HG02852 (cell line): ENCODE data around the gene AOPEP.

Experiments used
- ATAC-seq: cut with Tn5 transposase; IDR thresholded peaks from one replicate; pipeline ENCODE4 v1.9.1; 2021; ENCODE audit warnings: mild to moderate bottlenecking, moderate library complexity; ENCODE audit not compliant: unreplicated experiment

AOPEP gene

DNA sequence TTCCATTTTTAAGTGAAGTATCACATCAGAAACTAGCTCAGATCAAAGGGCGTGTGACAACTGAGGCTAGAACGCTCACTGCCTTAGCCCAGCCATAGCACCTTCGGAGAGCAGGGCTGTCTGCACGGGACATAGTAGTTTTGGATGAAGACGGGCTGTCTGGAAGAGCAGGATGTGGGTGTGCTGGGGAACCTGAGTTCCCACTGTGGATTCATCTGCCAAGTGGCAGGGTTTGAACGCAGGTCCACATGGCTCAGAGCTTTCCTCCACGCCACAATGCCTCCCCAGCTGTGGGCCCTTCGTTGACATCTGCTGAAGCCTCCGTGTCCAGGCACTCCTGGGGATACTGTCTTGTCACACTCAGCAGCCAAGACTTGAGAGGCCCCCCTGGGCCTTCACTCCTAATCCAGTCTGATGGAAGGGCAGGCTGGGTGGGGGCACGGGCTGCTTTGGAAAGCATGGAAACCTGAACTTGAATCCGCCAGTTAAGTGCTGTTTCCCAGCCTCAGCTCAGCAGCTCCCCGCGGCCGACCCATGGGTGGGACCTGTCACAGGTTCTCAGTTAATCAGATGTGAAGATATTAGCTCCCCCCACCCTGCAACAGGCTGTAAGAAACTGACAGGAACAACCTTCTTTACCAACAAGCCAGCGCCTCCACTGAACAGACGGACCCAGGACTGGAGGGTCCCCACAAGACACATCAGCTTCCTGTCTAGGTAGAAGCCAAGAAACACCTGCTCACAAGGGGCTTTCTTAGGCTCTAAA lies 362.9 kb downstream of the AOPEP start:
- ATAC-seq = no peak

DNA sequence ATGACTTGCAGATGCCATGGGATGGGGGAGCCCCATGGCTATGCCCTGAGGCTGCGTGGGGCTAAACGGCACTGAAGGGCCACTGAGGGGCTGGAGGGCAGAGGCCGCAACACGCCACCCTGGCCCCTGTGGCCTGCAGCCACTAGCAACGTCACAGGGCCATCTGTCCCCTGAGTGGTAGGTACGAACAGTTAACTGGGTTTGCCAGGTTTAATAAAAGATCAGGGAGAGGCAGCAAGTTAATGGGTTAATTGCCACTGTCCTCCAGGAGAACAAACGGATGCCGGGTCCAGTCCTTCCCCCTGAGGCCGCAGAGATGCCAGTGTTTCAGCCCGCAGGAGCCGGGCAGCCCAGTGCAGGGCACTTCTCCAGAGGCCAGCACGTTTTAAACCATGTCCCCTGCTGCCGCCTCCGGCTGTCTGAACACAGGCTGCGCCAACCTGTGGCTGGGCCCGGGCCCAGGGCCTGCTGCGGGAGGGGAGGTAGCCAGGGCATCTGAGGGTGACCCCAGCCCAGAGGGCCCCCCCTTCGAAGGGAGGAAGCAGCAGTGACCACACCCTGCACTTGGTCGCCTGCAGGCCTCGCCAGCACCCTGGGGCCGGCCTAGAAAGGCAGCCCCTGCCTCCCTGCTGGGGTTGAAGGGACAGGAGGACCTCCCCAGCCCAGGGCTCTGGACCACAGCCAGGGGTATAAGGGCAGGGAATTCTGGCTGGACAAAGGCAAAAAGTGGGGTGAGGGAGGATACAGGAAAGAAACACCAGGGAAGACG lies 363.7 kb downstream of the AOPEP start:
- ATAC-seq = no peak

- ATAC-seq = no peak
These were observed 364.5 kb downstream of the AOPEP start for GRCh38 chr9:95090871-95091577.

DNA sequence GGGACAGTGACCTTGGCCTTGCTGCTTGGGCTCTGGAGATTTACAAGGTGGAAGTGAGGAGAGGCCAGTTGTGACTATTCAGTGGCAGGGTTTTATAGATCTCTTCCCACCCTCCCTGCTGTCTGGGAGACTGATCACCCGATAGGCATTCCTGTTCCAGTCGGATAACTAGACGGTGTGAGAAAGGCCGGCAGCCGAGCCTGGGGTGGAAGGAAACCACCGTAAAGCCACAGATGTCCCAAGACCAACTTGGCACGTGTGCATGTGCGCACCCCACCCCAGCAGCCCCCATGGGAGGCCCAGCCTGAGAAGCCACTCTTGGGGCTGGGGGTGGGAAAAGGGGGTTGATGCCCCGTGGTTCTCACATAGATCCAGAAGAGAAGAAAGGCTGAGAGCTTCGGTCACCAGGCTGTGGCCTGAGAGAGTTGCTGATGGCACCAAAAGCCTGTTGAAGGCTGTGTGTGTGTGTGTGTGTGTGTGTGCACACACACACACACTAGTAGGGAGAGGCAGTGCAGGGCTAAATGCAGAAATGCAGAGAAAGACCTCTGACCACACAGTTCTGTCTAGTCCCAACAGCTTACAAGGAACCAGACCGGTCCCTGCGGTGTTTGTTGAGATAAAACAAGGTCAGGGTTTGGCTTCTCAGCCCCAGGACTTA lies 365.2 kb downstream of the AOPEP start:
- ATAC-seq = no peak

DNA sequence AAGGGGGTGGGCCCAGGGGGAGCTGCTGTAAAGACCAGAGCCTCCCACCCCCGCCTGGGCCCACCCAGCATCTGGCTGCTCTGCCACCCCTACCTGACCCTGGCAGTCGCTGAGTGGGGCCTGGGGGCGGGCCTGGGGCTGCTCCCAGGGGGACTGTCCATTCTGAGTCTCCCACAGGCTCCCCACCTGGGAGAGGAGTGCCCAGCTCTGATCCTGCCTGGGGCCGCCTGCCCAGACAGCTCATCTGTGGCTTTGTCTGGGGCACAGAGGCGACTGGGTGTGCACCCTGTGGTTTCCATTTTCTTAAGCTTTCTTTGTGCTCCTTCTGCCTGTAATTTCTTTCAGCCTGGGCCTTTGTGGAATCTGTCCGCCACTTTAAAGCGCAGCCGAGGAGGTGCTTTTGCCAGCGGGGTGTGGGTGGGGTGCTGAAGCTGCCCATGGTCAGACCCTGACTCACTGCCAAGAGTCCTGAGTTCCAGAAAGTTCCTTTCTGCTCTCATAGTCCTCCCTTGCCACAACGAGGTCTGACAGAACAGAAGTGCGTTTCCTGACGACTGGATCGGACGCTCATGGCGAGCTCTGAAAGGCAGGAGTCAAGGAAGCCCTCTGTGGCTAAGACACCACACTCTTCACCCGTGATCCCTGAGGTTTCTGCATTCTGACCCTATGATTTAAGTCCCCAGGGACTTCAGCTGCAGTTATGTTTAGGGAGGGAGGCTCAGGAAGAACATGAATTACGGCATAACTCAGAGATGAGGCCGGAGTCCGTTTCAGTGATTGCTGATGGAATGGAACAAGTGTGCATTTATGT lies 366.0 kb downstream of the AOPEP start:
- no peak for ATAC-seq

DNA sequence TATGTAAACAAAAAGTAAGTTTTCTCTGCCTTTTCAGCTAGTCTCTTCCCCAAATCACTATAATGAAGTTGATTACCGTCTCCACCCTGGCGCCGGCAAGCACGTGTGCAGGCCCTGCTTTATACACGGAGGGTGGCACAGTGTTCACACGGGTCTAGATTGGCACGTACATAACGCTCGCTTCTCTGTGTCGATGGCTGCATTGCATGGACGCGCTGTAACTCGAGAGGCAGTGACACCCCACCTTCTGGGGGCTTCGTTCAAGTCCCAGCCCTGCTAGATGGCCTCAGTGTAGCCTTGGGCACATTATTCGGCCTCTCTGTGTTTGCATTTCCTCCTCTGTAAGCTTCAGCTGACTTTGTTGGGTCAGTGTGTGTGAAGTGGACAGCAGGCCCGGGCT lies 367.1 kb downstream of the AOPEP start:
- ATAC-seq = no peak

GRCh38 chr9:95094002-95094401 lies 367.5 kb downstream of the AOPEP start:
- ATAC-seq = no peak

DNA sequence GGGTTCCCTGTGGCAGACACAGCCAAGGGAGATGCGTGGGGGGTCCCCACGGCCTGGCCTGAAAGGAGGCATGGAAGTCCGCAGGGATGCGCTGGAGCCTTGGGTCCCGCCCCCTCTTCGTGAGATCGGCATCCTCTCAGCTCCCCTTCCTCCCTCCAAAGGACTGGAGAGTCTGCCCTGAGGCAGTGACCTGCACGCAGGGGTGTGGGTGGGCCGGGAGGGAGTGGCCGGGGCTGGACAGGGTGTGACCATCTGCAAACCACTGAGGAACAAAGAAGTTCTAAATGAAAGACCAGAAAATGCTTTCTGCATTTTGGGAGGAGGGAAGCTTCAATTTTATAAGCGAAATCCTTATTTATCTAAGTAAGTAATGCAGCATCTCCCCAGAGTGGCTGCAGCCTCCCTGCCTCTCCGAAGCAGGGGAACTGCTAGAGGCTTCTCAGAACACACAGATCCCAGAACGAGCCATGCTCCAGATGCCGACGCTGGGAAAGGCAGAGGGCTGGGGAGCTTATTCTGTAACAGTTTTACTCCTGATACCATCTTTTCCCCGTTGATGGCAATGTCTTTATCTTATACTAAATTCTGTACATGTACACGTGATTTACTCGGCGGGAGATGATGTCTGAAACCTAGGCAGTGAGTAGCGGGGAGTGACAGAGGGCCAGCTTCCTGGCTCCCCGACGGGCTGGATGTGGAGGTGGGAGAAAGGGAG lies 369.3 kb downstream of the AOPEP start:
- no peak for ATAC-seq

- no peak for ATAC-seq
These were observed 369.9 kb downstream of the AOPEP start for GRCh38 chr9:95096381-95096780.

DNA sequence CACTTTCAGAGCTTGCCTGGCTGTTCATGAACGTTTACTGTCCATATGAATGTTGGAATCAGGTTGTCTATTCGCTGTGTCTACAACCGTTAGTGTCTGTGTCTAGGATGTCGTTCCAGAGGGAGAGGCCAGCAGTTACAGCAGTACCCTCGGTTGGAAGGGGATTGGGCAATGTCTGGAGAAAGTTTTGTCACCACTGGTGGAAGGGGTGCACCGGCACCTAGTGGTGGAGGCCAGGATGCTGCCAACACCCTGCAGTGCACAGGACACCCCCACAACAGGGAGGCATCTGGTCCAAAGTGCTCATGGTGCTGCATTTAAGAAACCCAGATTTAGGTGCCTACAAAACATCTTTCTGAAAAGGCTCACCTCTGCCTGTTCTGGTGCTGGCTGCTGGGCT lies 370.3 kb downstream of the AOPEP start:
- no peak for ATAC-seq

GRCh38 chr9:95097279-95097678 lies 370.8 kb downstream of the AOPEP start:
- ATAC-seq = no peak

- no peak for ATAC-seq
These were observed 372.0 kb downstream of the AOPEP start for GRCh38 chr9:95098391-95098921.

GRCh38 chr9:95099321-95100070 lies 373.0 kb downstream of the AOPEP start:
- no peak for ATAC-seq

DNA sequence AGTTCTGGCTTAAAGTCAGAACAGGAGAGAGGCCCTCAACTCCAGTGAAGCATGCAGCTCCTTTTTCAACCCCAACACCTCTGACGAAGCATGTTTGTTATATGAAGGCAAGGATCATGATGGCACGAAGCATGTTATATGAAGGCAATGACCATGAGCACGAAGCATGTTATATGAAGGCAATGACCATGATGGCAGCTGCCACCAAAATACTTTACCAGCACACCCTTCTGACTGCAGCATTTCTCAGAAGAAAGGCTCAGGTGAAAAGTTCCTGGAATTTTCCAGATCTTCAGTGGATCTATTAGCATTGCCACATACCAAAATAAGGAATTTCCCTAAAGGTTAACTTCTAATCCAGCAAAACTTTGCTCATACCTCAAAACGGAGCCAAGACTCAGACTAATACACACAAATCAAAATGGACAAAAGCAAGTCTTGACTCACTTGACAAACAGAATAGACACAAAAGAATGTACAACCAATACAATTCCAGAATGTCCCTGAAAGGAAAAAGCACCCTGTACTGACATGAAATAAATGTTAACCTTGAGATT lies 373.6 kb downstream of the AOPEP start:
- no peak for ATAC-seq

DNA sequence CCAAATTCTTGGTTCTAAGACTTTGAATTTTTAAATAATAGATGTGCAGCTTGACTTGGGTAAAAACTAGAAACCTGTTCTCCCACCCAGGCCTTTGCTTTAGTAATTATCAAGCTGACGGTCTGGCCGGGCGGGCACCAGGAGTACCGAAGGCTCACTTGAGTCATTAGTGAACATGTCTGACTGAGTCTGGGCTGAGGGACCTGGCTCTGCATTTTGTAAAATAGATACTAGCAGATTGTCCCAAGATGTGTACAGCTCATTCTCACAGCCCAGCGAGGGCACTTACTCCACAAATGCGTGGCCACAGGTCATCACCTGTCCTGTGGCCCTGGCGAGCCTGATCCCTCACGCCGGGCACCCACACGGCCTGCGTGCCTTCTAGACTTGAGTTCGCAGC lies 374.8 kb downstream of the AOPEP start:
- no peak for ATAC-seq

- ATAC-seq = no peak
These were observed 375.5 kb downstream of the AOPEP start for GRCh38 chr9:95102001-95102433.

DNA sequence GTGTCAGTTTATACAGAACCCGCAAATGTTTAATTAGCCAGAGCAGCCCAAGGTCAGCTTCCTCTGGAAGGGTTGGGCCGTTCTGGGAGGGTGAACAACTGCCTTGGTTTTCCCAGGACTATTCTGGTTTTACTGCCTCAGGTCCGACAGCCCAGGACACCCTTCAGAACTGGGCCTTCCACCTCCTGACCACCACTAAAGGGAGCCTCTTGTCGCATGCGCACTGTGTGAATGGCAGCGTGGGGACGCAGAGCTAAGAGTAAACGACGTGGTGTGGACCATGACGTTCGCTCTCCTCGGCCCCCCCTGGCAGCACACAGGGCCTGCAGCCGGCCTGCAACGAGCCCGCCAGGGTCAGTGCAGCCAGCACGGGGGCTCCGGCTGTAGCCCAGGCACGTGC lies 376.1 kb downstream of the AOPEP start:
- no peak for ATAC-seq

GRCh38 chr9:95103281-95103771 lies 376.8 kb downstream of the AOPEP start:
- no peak for ATAC-seq
